PC-3 (cell line): Measurements from ENCODE around the gene ZNF385C. TPM values are rescaled to one million over a fixed set of nuclear protein-coding genes. Genes with fewer than 3 reads are reported as not detected.

Experiments used
- ATAC-seq: fragments of 200-7000 bp; cut with Tn5 transposase; 2 replicates; pipeline ENCODE4 v1.9.1; 2020; ENCODE audit warnings: mild to moderate bottlenecking, moderate library complexity
- BruUV-seq: library from RNA; stranded (reverse); fragments of 400-500 nt; replicated peaks from 2 replicates; lab custom pipeline; 2021; lab: Mats Ljungman, UMichigan
- CTCF ChIA-PET: fragments of 300-600 bp; sonication (Branson Sonifier 250); formaldehyde crosslinking; loops from one replicate; lab custom pipeline; 2022; ENCODE audit warnings: antibody characterized with exemption; lab: Charles Lee
- POLR2A ChIA-PET: fragments of 300-600 bp; sonication (Branson Sonifier 250); formaldehyde crosslinking; loops from one replicate; lab custom pipeline; 2022; ENCODE audit warnings: antibody characterized with exemption; ENCODE audit not compliant: unreplicated experiment; lab: Charles Lee
- DNase-seq: peaks from one replicate; pipeline ENCODE4 v3.0.0-alpha.2; 2015
- H2AFZ ChIP-seq: fragments of 300-600 bp; sonication (generic); 2 replicates; pipeline ENCODE4 v1.6.0; 2016; ENCODE audit warnings: antibody characterized with exemption, low read length
- H3F3A ChIP-seq: fragments of 300-600 bp; sonication (generic); one replicate; pipeline ENCODE4 v1.6.0; 2017; ENCODE audit warnings: antibody characterized with exemption, low read length, control low read depth, mild to moderate bottlenecking; ENCODE audit not compliant: unreplicated experiment
- H3K27ac ChIP-seq: fragments of 300-600 bp; sonication (generic); 2 replicates; pipeline ENCODE4 v1.5.1; 2016; ENCODE audit warnings: mild to moderate bottlenecking, low read length
- H3K27me3 ChIP-seq: fragments of 300-600 bp; sonication (generic); 2 replicates; pipeline ENCODE4 v1.6.1; 2016; ENCODE audit warnings: low read length, mixed read lengths
- H3K36me3 ChIP-seq: fragments of 300-600 bp; sonication (generic); 2 replicates; pipeline ENCODE4 v1.6.1; 2016; ENCODE audit warnings: low read depth, mixed run types, low read length, mixed read lengths
- H3K4me1 ChIP-seq: fragments of 300-600 bp; sonication (generic); 2 replicates; pipeline ENCODE4 v1.5.1; 2016; ENCODE audit warnings: low read length; ENCODE audit not compliant: insufficient read depth
- H3K4me2 ChIP-seq: fragments of 300-600 bp; sonication (generic); 2 replicates; pipeline ENCODE4 v1.6.0; 2016; ENCODE audit warnings: low read length
- H3K4me3 ChIP-seq: fragments of 300-600 bp; sonication (generic); 2 replicates; pipeline ENCODE4 v1.5.1; 2016; ENCODE audit warnings: mild to moderate bottlenecking, low read length, mixed read lengths
- H3K79me2 ChIP-seq: fragments of 300-600 bp; sonication (generic); 2 replicates; pipeline ENCODE4 v1.6.1; 2017; ENCODE audit warnings: low read length, mixed read lengths
- H3K9ac ChIP-seq: fragments of 300-600 bp; sonication (generic); 2 replicates; pipeline ENCODE4 v1.6.0; 2016; ENCODE audit warnings: mild to moderate bottlenecking, low read length
- H3K9me2 ChIP-seq: fragments of 300-600 bp; sonication (generic); replicated peaks from 2 replicates; pipeline ENCODE4 v1.6.1; 2016; ENCODE audit warnings: mixed run types, low read length, mixed read lengths
- H3K9me3 ChIP-seq: fragments of 300-600 bp; sonication (generic); 2 replicates; pipeline ENCODE4 v1.6.1; 2016; ENCODE audit warnings: low read length, mixed read lengths
- H4K20me1 ChIP-seq: fragments of 300-600 bp; sonication (generic); 2 replicates; pipeline ENCODE4 v1.6.1; 2016; ENCODE audit warnings: low read length, mixed read lengths
- CTCF ChIP-seq: fragments of 300-600 bp; sonication (generic); conservative IDR thresholded peaks from 2 replicates; pipeline ENCODE4 v1.5.1; 2017; ENCODE audit warnings: antibody characterized with exemption, low read depth, mild to moderate bottlenecking, low read length
- EZH2 ChIP-seq: fragments of 300-600 bp; sonication (generic); IDR thresholded peaks from one replicate; pipeline ENCODE4 v1.6.1; 2017; ENCODE audit warnings: antibody characterized with exemption, mild to moderate bottlenecking, low read length; ENCODE audit not compliant: unreplicated experiment
- EZH2phosphoT487 ChIP-seq: fragments of 300-600 bp; sonication (generic); IDR thresholded peaks from 2 replicates; pipeline ENCODE4 v1.6.1; 2018; ENCODE audit warnings: mild to moderate bottlenecking, antibody characterized with exemption, low read length, borderline replicate concordance
- intact Hi-C: fragments of 100-400 bp; cut with micrococcal nuclease; formaldehyde crosslinking; loops from 2 replicates; pipeline ENCODE4 v1.9.0; 2023
- total RNA-seq: library from RNA; depleted of rRNA; stranded (reverse); fragments of >200 nt; gene quantifications from 2 replicates; pipeline ENCODE4 v1.2.3, GENCODE V29; 2014

The ZNF385C gene
- total RNA-seq, 1 experiment from 2014 or later: 0.04 TPM

- TF ChIP-seq CTCF (no peak), EZH2 (no peak), EZH2phosphoT487 (no peak)
- Histone ChIP-seq H2AFZ (no peak overlapping the region), H3F3A (no peaks in the 10 kb centered on the region), H3K9me3 (no peaks in the 10 kb centered on the region), H3K4me1 (no peaks in the 10 kb centered on the region), H3K4me2 (no peak overlapping the region), H3K9ac (no peak overlapping the region), H3K79me2 (no peaks in the 10 kb centered on the region), H3K27me3 (no peaks in the 10 kb centered on the region), H3K27ac (no peak overlapping the region), H3K36me3 (no peaks in the 10 kb centered on the region), H3K4me3 (no peak overlapping the region), H3K9me2 (no peaks in the 10 kb centered on the region), H4K20me1 (no peaks in the 10 kb centered on the region)
- ChIA-PET CTCF (interaction anchor here (0.6 kb wide), 1 partner anchor 957 kb away, joined by 3 read pairs; no protein-coding TSS in a partner anchor), POLR2A (no interaction called here)
- no peak for DNase-seq
- no peak for ATAC-seq
- BruUV-seq: no TSS peak
- intact Hi-C loops: no loop called here
Measured at GRCh38 chr17:42061646-42062487, 36.4 kb downstream of the ZNF385C start.

GRCh38 chr17:42060231-42060630, 38.0 kb downstream of the ZNF385C start:
- H3K4me3 ChIP-seq: no peak overlapping the region
- ChIA-PET CTCF (interaction anchor here (0.7 kb wide), 1 partner anchor 467 kb away, joined by 5 read pairs; no protein-coding TSS in a partner anchor), POLR2A (no interaction called here)
- intact Hi-C loops: no loop called here
- no peaks in the 10 kb centered on the region for H3K9me3 ChIP-seq
- no peak overlapping the region for H2AFZ ChIP-seq
- no peak overlapping the region for H3K27ac ChIP-seq
- BruUV-seq: no TSS peak
- no peaks in the 10 kb centered on the region for H3K36me3 ChIP-seq
- H3K9me2 ChIP-seq: no peaks in the 10 kb centered on the region
- DNase-seq (no peak), ATAC-seq (no peak)
- no peak for TF ChIP-seq CTCF
- H3K27me3 ChIP-seq: no peaks in the 10 kb centered on the region
- H3K9ac ChIP-seq: no peak overlapping the region
- no peak overlapping the region for H3K4me2 ChIP-seq
- no peaks in the 10 kb centered on the region for H3K79me2 ChIP-seq
- no peaks in the 10 kb centered on the region for H4K20me1 ChIP-seq
- no peaks in the 10 kb centered on the region for H3K4me1 ChIP-seq
- no peaks in the 10 kb centered on the region for H3F3A ChIP-seq

- BruUV-seq: no TSS peak
- H4K20me1 ChIP-seq: no peaks in the 10 kb centered on the region
- H3K79me2 ChIP-seq: no peaks in the 10 kb centered on the region
- H3K4me1 ChIP-seq: no peaks in the 10 kb centered on the region
- H3K4me3 ChIP-seq: no peak overlapping the region
- H3K9me3 ChIP-seq: no peaks in the 10 kb centered on the region
- no peaks in the 10 kb centered on the region for H3F3A ChIP-seq
- H3K9me2 ChIP-seq: no peaks in the 10 kb centered on the region
- intact Hi-C loops: no loop called here
- DNase-seq: no peak
- H3K27ac ChIP-seq: no peak overlapping the region
- POLR2A ChIA-PET: no interaction called here
- H3K4me2 ChIP-seq: no peak overlapping the region
- CTCF ChIA-PET: no interaction called here
- H3K36me3 ChIP-seq: no peaks in the 10 kb centered on the region
- no peak overlapping the region for H3K9ac ChIP-seq
- ATAC-seq: no peak
- no peaks in the 10 kb centered on the region for H3K27me3 ChIP-seq
- H2AFZ ChIP-seq: no peak overlapping the region
- TF ChIP-seq EZH2: no peak
- no peak for TF ChIP-seq CTCF
- TF ChIP-seq EZH2phosphoT487: no peak
Measured at GRCh38 chr17:42059815-42060214, 38.5 kb downstream of the ZNF385C start.
